A673 (cell line): ENCODE results near the gene ANAPC5. TPM values are rescaled to one million over a fixed set of nuclear protein-coding genes. Genes with fewer than 3 reads are reported as not detected.

Experiments used
- BruUV-seq: library from RNA; stranded (reverse); fragments of 400-500 nt; replicated peaks from 2 replicates; lab custom pipeline; 2021; lab: Mats Ljungman, UMichigan
- CTCF ChIA-PET: fragments of 300-600 bp; sonication (Branson Sonifier 250); formaldehyde crosslinking; loops from one replicate; lab custom pipeline; 2022; ENCODE audit warnings: antibody characterized with exemption; lab: Charles Lee
- POLR2A ChIA-PET: fragments of 300-600 bp; sonication (Branson Sonifier 250); formaldehyde crosslinking; loops from one replicate; lab custom pipeline; 2022; ENCODE audit warnings: antibody characterized with exemption; ENCODE audit not compliant: low non-redundant PET; lab: Charles Lee
- DNase-seq: peaks from one replicate; pipeline ENCODE4 v3.0.0-alpha.2; 2015; ENCODE audit warnings: low spot score
- H3K27ac ChIP-seq: fragments of 200-600 bp; sonication (generic); 2 replicates; pipeline ENCODE4 v1.5.1; 2016; ENCODE audit warnings: mixed run types, low read depth, mild to moderate bottlenecking, mixed read lengths, antibody characterized with exemption, low read length; ENCODE audit not compliant: poor library complexity, severe bottlenecking
- H3K27me3 ChIP-seq: fragments of 200-600 bp; sonication (generic); replicated peaks from 2 replicates; pipeline ENCODE4 v1.6.1; 2017; ENCODE audit warnings: mixed run types, low read depth, mild to moderate bottlenecking, mixed read lengths, antibody characterized with exemption, low read length; ENCODE audit not compliant: insufficient read depth, poor library complexity
- H3K36me3 ChIP-seq: fragments of 200-600 bp; sonication (generic); 2 replicates; pipeline ENCODE4 v1.6.1; 2016; ENCODE audit warnings: mixed run types, mild to moderate bottlenecking, mixed read lengths, antibody characterized with exemption, low read length; ENCODE audit not compliant: insufficient read depth, poor library complexity, severe bottlenecking
- H3K4me1 ChIP-seq: fragments of 200-600 bp; sonication (generic); 2 replicates; pipeline ENCODE4 v1.6.1; 2017; ENCODE audit warnings: mixed run types, mild to moderate bottlenecking, mixed read lengths, antibody characterized with exemption, low read length; ENCODE audit not compliant: insufficient read depth, poor library complexity, severe bottlenecking
- H3K4me3 ChIP-seq: fragments of 200-600 bp; sonication (generic); 2 replicates; pipeline ENCODE4 v1.5.1; 2016; ENCODE audit warnings: low read depth, mixed run types, mild to moderate bottlenecking, mixed read lengths, low read length; ENCODE audit not compliant: poor library complexity, severe bottlenecking
- H3K9me3 ChIP-seq: fragments of 200-600 bp; sonication (generic); 2 replicates; pipeline ENCODE4 v1.6.1; 2016; ENCODE audit warnings: mixed run types, low read depth, mild to moderate bottlenecking, mixed read lengths, antibody characterized with exemption, low read length; ENCODE audit not compliant: poor library complexity, severe bottlenecking
- CTCF ChIP-seq: fragments of 300-800, 200-600 bp; sonication (generic); conservative IDR thresholded peaks from 2 replicates; pipeline ENCODE4 v1.5.1; 2017; ENCODE audit warnings: low read depth, mild to moderate bottlenecking, antibody characterized with exemption, low read length, moderate library complexity, mixed read lengths
- EZH2 ChIP-seq: fragments of 200-600 bp; sonication (generic); IDR thresholded peaks from 2 replicates; pipeline ENCODE4 v1.6.1; 2017; ENCODE audit warnings: borderline replicate concordance, low read depth, mild to moderate bottlenecking, mixed read lengths, antibody characterized with exemption, low read length; ENCODE audit not compliant: poor library complexity, severe bottlenecking
- intact Hi-C: fragments of 100-400 bp; cut with micrococcal nuclease; formaldehyde crosslinking; loops from one replicate; pipeline ENCODE4 v1.10.0; 2022; ENCODE audit not compliant: unreplicated experiment
- total RNA-seq: library from RNA; stranded (reverse); gene quantifications from 2 replicates; pipeline ENCODE4 v1.2.3, GENCODE V29; 2021

The ANAPC5 gene
- total RNA-seq, 1 experiment from 2014 or later: 142 TPM

DNA sequence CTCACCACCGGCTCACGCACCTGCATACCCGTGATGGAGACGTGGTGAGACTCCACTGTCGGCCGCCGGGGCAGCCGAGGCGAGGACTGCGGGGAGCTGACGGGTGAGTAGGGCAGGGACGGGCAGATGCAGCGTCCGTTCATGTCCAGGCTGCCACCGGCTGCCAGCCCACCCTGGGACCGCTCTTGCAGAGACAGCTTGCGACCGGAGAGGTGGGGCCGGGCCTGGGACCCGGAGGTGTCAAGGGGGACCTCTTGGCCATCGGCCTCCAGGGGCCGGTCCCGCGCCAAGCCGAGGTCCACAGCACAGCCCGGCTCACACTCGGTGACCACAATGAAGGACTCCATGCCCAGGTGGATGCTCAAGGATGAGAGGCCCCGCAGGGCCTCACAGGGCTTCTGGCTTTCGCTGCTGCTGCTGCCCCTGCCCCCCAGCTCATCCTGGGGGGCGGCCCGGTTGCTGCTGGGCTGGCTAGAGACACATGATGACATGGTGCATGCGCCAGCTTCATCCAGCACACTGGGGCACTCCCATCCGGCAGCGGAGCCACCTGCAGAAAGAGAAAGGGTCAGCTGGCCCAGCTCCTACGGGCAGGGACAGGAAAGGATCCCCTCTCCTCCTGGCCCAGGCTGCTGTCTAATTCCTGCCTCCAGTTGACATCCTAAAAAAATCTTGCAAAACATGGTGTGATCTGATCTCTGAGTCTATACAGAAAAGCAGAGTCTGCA lies 78.0 kb downstream of the ANAPC5 start:
- DNase-seq: no peak
- no peak overlapping the region for H3K27ac ChIP-seq
- TF ChIP-seq CTCF: no peak
- TF ChIP-seq EZH2: no peak
- H3K9me3 ChIP-seq: no peaks in the 10 kb centered on the region
- H3K27me3 ChIP-seq: no peaks in the 10 kb centered on the region
- H3K4me3 ChIP-seq: no peak overlapping the region
- CTCF ChIA-PET: no interaction called here
- BruUV-seq: no TSS peak
- POLR2A ChIA-PET: no interaction called here
- no peaks in the 10 kb centered on the region for H3K4me1 ChIP-seq
- peaks cover 12% of the 10 kb centered on the region for H3K36me3 ChIP-seq
- intact Hi-C loops: no loop called here

DNA sequence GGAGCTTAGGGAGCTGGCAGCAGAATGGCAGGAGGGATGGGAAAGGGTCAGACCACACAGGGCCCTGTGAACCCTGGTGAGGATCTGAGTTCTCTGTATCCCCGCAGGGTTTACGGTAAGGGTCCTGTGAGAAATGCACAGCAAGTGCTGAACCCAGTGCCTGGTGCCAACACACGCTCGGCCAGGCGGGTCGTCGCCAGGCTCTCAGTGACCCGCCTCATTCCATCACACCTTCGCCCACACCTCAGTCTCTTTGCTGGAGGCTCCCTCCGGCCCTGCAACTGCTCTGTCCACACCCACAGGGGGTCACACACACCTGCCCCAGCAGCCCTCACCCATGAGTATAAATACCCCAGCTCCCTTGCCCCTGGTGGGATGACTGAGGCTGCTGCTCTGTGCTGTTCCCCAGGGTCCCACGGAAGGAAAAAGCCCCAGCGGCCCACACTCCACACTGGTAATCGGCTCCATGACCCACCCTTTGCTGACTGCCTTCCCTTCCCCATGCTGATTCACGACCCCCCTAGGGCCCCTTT lies 78.8 kb downstream of the ANAPC5 start:
- CTCF ChIA-PET: interaction anchor here (0.5 kb wide), 1 partner anchor 611 kb away, joined by 6 read pairs; no protein-coding TSS in a partner anchor
- no TSS peak for BruUV-seq
- Histone ChIP-seq H3K9me3 (no peaks in the 10 kb centered on the region), H3K36me3 (peaks cover 16% of the 10 kb centered on the region), H3K27me3 (no peaks in the 10 kb centered on the region), H3K27ac (no peak overlapping the region), H3K4me3 (no peak overlapping the region), H3K4me1 (no peaks in the 10 kb centered on the region)
- DNase-seq: no peak
- intact Hi-C loops: no loop called here
- POLR2A ChIA-PET: no interaction called here
- TF ChIP-seq CTCF: no peak

- CTCF ChIA-PET: no interaction called here
- Histone ChIP-seq H3K4me3 (no peak overlapping the region), H3K4me1 (no peaks in the 10 kb centered on the region), H3K27me3 (no peaks in the 10 kb centered on the region), H3K9me3 (no peaks in the 10 kb centered on the region), H3K27ac (no peak overlapping the region), H3K36me3 (peaks cover 20% of the 10 kb centered on the region)
- POLR2A ChIA-PET: no interaction called here
- BruUV-seq: no TSS peak
- no peak for DNase-seq
- TF ChIP-seq EZH2: no peak
- intact Hi-C loops: no loop called here
These were observed 84.4 kb downstream of the ANAPC5 start for GRCh38 chr12:121267822-121268221.
